Large intestine (tissue), 3 donors: Measurements from ENCODE around the gene ENGASE. TPM values are rescaled to one million over a fixed set of nuclear protein-coding genes. Genes with fewer than 3 reads are reported as not detected.
"Not testable (repeated sequence)": the region's sequence is repeated elsewhere in the genome, so short reads cannot be mapped to it uniquely, and the experiment has no call there.

ENCODE experiments used
- DNase-seq, 2 donors: peaks; one replicate each; pipeline versions ENCODE4 v3.0.0 to v3.0.0-alpha.2; 2013
- H3K27ac ChIP-seq: one replicate; pipeline ENCODE4 v1.5.1; 2013; ENCODE audit warnings: low read length
- H3K27me3 ChIP-seq: 2 replicates; pipeline ENCODE4 v1.6.1; 2013; ENCODE audit warnings: low read length; ENCODE audit not compliant: control insufficient read depth, insufficient read depth
- H3K36me3 ChIP-seq: 2 replicates; pipeline ENCODE4 v1.6.1; 2013; ENCODE audit warnings: low read length; ENCODE audit not compliant: control insufficient read depth, insufficient read depth
- H3K4me1 ChIP-seq: one replicate; pipeline ENCODE4 v1.6.1; 2013; ENCODE audit warnings: low read length; ENCODE audit not compliant: control insufficient read depth, insufficient read depth
- H3K4me3 ChIP-seq: one replicate; pipeline ENCODE4 v1.5.1; 2013; ENCODE audit warnings: low read length
- H3K9me3 ChIP-seq: one replicate; pipeline ENCODE4 v1.6.1; 2013; ENCODE audit warnings: mild to moderate bottlenecking, low read depth, low read length, moderate library complexity; ENCODE audit not compliant: control insufficient read depth
- WGBS: methylation state at CpG from one replicate; pipeline ENCODE4 v1.1.5; 2013; ENCODE audit warnings: low lambda C conversion rate; ENCODE audit not compliant: insufficient coverage; 5-methylcytosine and 5-hydroxymethylcytosine counted together
- polyA plus RNA-seq: library from polyadenylated mRNA; unstranded; fragments of 120-200 nt; gene quantifications from one replicate; pipeline ENCODE4 v1.2.1, GENCODE V29; 2013

The ENGASE gene
- polyA plus RNA-seq, 1 donor = 78.0 TPM

DNA sequence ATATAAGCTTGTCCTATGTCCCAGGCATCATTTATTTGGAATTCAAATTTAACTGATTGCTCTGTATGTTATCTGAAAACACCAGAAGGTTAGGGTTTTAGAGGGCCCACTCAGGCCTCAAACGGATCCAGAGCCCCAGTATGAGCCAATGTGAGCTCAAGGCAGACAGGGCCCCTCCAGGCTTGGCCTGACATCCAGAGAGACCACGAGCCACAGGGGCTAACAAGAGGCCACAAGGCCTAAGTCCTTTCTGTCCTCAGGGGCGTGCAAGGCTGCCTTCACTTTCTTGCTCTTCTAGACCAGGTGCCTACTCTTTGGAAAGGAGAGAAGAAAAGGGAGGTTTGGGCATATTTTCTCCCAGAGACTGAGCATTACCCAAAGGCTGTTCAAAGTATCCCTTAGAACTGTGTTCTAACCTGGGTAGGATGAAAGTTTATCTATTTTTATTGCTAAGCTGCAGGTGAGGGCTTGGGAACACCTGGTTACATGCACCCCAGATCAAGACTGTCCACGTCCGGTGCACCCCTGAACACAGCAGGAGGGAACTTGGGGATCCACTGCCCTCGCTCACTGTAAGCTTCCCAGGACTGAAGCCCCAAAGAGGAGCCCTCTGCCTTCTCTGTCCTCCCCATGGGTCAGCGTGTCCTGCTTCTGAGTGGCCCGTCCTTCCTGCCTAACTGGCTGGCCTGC is 1.5 kb upstream of the ENGASE start:
- no CpG with 5 or more reads among the region's 8 CpGs for WGBS
- H3K27ac ChIP-seq = peak overlapping the region; percentile 84

DNA sequence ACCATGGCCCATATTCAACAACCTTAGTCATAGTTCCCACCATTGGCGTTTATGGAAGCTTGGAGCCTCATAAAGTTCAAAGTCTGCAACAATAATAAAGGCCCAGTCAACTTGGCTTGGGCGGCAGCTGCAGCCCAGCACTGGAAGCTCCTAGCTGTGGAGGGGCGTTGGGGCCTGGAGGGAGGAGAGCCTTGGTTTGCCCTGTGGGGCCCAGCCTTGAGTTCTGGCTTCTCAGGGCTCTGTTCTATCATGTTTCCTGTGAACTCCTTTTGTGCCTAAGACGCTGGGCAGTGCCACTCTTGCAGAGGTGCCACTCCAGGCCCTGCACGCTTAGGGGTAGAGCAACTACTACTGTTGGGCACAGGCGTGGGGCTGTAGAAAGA is 927 bp upstream of the ENGASE start:
- no peak overlapping the region for H3K4me3 ChIP-seq
- H3K36me3 ChIP-seq = peaks cover 10% of the 10 kb centered on the region
- WGBS = no CpG with 5 or more reads among the region's 6 CpGs
- no peaks in the 10 kb centered on the region for H3K27me3 ChIP-seq
- DNase-seq = peak; percentile 81 to 94
- peaks cover 28% of the 10 kb centered on the region for H3K4me1 ChIP-seq
- H3K27ac ChIP-seq = peak overlapping the region; percentile 84
- no peaks in the 10 kb centered on the region for H3K9me3 ChIP-seq

More for the DNA sequence above, 1.5 kb upstream of the ENGASE start:
- Histone ChIP-seq H3K4me3 (no peak overlapping the region), H3K36me3 (peaks cover 5% of the 10 kb centered on the region), H3K4me1 (peaks cover 28% of the 10 kb centered on the region), H3K9me3 (no peaks in the 10 kb centered on the region), H3K27me3 (no peaks in the 10 kb centered on the region)
- DNase-seq = no peak

GRCh38 chr17:79074121-79074648 is 439 bp upstream of the ENGASE start:
- not testable (repeated sequence) for DNase-seq, H3K4me3 ChIP-seq, H3K9me3 ChIP-seq, H3K27me3 ChIP-seq
- peaks cover 28% of the 10 kb centered on the region for H3K4me1 ChIP-seq
- H3K27ac ChIP-seq = peak overlapping the region; percentile 84
- no CpG with 5 or more reads among the region's 22 CpGs for WGBS
- H3K36me3 ChIP-seq = peaks cover 14% of the 10 kb centered on the region

- Histone ChIP-seq H3K27me3 (no peaks in the 10 kb centered on the region), H3K27ac (no peak overlapping the region), H3K4me1 (peaks cover 28% of the 10 kb centered on the region), H3K9me3 (no peaks in the 10 kb centered on the region), H3K36me3 (peaks cover 24% of the 10 kb centered on the region), H3K4me3 (peak overlapping the region; percentile 82)
- DNase-seq = no peak
- WGBS = no CpG with 5 or more reads among the region's 6 CpGs
Measured at GRCh38 chr17:79075446-79075750, 774 bp downstream of the ENGASE start.

DNA sequence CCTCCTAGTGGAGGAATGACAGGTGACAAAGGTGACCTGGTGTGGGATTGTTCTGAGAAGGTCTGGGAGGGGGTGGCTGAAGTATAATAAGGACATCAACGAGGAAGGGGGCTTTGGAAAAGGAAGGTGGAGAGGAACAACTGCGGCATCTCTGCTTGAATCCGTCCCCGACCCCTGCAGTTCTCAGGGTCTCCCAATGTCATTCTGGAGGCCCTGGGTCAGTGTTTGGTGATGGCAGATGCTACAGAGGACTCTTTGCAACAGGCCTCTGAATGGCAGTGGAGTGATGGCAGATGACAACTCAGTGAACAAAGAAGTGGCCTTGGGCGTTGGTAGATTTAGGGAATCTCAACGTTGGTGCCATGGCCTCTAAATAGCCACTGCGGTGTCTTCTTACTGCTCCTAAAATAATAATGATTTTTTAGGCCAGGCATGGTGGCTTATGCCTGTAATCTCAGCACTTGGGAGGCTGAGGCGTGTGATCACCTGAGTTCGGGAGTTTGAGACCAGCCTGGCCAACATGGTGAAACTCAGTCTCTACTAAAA is 1.3 kb downstream of the ENGASE start:
- Histone ChIP-seq H3K9me3 (no peaks in the 10 kb centered on the region), H3K4me3 (peak overlapping the region; percentile 82), H3K27ac (no peak overlapping the region), H3K36me3 (peaks cover 29% of the 10 kb centered on the region), H3K27me3 (no peaks in the 10 kb centered on the region), H3K4me1 (peaks cover 28% of the 10 kb centered on the region)
- WGBS = no CpG with 5 or more reads among the region's 9 CpGs
- DNase-seq = no peak

DNA sequence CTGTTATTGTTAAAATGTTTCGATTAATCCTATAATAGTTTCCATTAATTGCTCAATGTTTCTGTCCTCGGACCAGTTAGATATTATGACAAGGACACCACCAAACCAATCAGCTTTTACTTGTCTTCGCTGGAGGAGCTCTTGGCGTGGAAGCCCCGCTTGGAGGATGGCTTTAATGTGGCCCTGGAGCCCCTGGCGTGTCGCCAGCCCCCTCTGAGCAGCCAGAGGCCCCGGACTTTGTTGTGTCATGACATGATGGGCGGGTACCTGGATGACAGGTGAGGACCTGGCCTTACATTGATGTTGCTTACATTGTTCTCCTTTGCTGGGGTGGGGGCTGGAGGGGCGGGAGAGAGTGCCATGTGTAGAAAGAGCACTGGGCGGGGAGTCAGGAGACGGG is 3.0 kb downstream of the ENGASE start:
- Histone ChIP-seq H3K9me3 (no peaks in the 10 kb centered on the region), H3K36me3 (peaks cover 39% of the 10 kb centered on the region), H3K4me3 (no peak overlapping the region), H3K4me1 (peaks cover 23% of the 10 kb centered on the region), H3K27me3 (no peaks in the 10 kb centered on the region), H3K27ac (no peak overlapping the region)
- WGBS = 86% methylated on average over 1 of the region's 12 CpGs
- DNase-seq = no peak

GRCh38 chr17:79078476-79079190 is 4.0 kb downstream of the ENGASE start:
- 100% methylated on average over 3 of the region's 21 CpGs for WGBS
- Histone ChIP-seq H3K27me3 (no peaks in the 10 kb centered on the region), H3K4me3 (no peak overlapping the region), H3K36me3 (peaks cover 49% of the 10 kb centered on the region), H3K27ac (no peak overlapping the region), H3K4me1 (peaks cover 12% of the 10 kb centered on the region), H3K9me3 (no peaks in the 10 kb centered on the region)
- DNase-seq = no peak

DNA sequence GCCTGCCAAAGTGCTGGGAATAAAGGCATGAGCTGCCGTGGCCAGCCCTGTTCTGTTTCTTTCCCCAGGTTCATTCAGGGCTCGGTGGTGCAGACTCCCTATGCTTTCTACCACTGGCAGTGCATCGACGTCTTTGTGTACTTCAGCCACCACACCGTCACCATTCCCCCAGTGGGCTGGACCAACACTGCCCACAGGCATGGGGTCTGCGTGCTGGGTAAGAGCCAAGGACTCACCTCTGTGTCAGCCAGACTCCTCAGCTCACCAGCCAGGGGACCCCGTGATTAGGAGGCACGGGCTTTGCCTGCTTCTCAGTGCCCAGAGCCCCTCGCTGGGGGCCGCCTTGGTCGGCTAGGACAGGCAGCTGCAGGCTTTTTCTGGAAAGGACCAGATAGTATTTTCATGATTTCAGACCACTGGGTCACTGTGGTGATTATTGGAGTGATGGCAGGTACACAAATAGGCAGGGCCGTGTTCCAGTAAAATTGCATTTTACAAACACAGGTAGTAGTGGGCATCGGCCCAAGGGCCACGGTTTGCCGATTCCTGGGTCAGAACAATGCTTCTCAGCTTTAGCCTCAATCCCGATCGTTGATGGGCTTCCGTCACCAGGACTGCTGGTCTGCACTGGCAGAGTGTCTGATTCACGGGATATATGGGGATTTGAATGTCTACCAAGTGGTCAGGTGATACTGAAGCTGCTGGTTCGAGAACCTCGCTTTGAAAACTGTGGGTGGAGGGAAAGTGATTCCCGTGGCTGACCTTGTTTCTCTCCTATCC is 5.0 kb downstream of the ENGASE start:
- Histone ChIP-seq H3K36me3 (peaks cover 58% of the 10 kb centered on the region), H3K4me1 (peaks cover 6% of the 10 kb centered on the region), H3K9me3 (no peaks in the 10 kb centered on the region), H3K27ac (no peak overlapping the region), H3K4me3 (no peak overlapping the region), H3K27me3 (no peaks in the 10 kb centered on the region)
- no CpG with 5 or more reads among the region's 22 CpGs for WGBS
- no peak for DNase-seq

DNA sequence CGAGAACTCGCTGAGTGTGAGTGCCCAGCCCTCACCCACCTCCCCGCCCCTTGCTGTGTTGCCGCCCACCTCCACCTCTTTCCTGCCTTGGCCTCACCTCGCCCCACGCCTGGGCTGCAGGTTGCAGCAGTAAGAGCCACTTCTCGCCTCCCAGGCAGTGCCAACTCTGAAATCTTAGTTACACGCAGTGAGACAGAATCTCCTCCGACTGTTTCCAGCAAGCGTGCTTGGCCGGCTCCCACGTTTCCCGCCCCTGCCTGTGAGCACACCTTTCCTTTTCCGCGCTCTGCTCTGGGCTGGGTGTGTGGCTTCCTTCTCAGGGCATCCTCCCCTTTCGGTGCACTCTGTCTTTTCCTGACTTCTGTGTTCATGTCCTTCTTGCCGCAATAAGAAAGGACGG is 5.7 kb downstream of the ENGASE start:
- WGBS = no CpG with 5 or more reads among the region's 18 CpGs

DNA sequence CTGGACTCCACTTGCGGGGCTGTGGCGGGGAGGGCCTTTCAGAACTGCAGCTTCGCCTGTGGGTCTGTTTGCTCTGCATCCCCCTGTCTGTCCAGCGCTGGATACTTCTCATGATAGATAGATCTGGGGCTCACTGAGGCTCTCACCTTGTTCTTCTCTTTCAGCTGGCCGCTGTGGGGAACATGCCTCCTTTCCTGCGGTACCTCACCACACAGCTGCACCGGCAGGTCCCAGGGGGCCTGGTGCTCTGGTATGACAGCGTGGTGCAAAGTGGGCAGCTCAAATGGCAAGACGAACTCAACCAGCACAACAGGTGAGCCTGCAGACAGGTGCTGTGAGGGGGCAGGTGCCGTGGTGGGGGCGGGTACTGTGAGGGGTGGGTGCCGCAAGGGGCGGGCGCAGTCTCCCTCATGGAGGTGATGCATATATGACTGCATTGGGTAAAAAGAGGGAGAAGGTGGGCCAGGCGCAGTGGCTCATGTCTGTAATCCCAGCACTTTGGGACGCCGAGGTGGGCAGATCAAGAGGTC is 6.2 kb downstream of the ENGASE start:
- Histone ChIP-seq H3K27ac (no peak overlapping the region), H3K36me3 (peaks cover 69% of the 10 kb centered on the region), H3K4me3 (no peak overlapping the region), H3K9me3 (no peaks in the 10 kb centered on the region), H3K4me1 (peaks cover under 1% of the 10 kb centered on the region), H3K27me3 (no peaks in the 10 kb centered on the region)
- no CpG with 5 or more reads among the region's 17 CpGs for WGBS
- no peak for DNase-seq

More for the DNA sequence above, 5.7 kb downstream of the ENGASE start:
- DNase-seq = no peak
- Histone ChIP-seq H3K4me3 (no peak overlapping the region), H3K36me3 (peaks cover 65% of the 10 kb centered on the region), H3K4me1 (peaks cover 5% of the 10 kb centered on the region), H3K27me3 (no peaks in the 10 kb centered on the region), H3K9me3 (no peaks in the 10 kb centered on the region), H3K27ac (no peak overlapping the region)
